ENCODE measurements around the gene COL4A2.

GRCh38 chr13:110343241-110343865 lies 36.3 kb downstream of the COL4A2 start:
- TF ChIP-seq YY1 (IDR thresholded peaks at IDR 0.05; ENCODE audit: insufficient read depth, insufficient read length) (no peak), ZNF274 (IDR thresholded peaks at IDR 0.05; ENCODE audit: low read depth, low read length) (no peak), SUZ12 (IDR thresholded peaks at IDR 0.05; ENCODE audit: extremely low read depth, insufficient read depth, insufficient read length) (no peak)
